HG02852 (cell line): ENCODE measurements around the gene NUDT3.

ENCODE experiments used
- ATAC-seq: cut with Tn5 transposase; IDR thresholded peaks from one replicate; pipeline ENCODE4 v1.9.1; 2021; ENCODE audit warnings: mild to moderate bottlenecking, moderate library complexity; ENCODE audit not compliant: unreplicated experiment

The NUDT3 gene

DNA sequence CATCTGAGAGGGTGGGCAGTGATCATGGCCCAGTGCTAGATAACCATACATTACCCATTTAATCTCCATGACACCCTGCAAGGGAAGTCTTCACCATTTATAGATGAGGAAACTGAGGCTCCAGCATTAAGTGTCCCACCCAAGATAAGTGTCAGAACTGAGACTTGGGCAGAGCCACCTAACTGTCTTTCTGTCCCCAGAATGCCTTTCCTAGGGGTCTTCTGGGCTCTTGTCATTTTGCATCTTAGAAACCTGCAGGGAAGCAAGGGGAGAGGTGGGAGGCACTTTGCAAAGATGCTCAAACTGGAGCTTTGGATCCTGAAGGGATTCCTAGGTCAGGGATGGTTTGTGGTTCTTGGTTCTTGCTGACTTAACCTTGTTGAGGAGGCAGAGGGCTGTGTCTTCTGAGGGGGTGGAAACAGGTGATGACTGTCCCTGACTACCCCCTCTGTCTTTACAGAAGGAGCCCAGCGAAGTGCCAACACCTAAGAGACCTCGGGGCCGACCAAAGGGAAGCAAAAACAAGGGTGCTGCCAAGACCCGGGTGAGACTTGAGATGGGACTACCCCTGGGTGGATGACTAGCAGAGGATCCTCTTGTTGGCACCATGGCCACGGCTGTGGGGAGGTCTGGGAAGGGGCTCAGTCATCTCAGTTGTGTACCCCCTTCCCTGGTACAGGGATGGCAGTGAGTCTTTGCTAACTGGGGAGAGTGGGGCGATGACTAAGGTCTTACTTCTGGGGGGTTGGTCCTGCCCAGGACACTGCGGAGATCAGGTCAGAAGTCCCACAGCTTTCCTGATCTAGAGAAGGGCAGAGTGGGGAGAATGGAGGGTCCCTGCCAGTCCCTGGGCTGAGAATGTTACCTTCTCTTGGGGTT is 150.0 kb downstream of the NUDT3 start:
- no peak for ATAC-seq

- no peak for ATAC-seq
These were observed 150.9 kb downstream of the NUDT3 start for GRCh38 chr6:34241351-34242215.

GRCh38 chr6:34240329-34241248 is 151.9 kb downstream of the NUDT3 start:
- no peak for ATAC-seq

GRCh38 chr6:34239893-34240292 is 152.6 kb downstream of the NUDT3 start:
- no peak for ATAC-seq

DNA sequence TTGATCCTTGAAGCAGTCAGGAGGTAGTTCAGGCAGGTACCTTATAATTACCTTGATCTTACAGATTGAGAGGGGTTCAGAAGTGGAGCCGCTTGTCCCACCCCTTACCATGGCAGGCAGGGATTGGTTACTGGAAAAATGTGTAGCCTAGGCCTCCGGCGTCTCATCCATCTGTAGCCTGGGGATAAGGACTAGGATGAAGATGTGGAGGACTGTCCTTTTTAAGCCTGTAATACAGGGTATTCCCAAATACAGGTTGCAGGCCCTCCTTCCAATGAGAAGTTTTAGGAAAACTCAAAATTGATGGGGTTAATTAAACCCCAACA is 153.0 kb downstream of the NUDT3 start:
- ATAC-seq = no peak

DNA sequence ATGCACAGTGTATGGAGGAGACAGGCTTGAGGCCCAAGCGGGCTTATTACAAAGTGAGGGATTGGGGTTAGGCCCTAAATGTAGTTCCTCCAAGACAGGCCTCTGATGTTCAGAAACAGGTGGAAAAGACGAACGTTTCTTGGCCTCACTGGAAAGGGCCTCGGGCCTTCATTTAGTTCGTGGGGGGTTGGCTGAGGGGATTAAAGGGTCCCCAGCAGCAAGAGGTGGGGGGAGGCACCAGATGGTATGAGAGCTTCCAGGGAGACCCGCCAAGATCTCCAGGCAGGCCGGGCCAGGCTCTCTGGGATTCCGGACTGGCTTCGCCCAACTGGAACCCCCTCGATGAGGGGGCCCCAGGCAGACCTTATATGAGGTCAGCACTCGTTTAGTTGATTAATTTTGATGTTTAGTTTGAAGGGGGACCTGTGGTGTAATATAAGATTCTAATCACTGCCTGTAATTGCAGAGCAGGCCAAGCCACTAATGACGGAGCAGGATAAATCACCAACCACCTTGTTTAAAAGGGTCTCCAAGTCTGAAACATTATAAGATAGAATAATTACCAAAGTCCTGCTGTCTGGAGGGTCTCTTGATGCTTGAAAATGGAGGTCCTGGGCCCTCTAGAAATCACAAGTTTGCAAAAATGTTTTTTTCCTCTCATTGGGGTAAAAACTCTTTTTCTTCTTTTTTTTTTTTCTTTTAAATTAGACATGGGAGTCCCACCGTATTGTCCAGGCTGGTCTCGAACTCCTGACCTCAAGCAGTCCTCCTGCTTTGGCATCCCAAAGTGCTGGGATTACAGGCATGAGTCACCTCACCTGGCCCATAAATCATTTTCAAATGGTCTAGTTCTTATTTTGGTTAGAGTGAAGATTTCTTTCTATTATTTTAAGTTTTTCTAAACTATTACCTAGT is 153.6 kb downstream of the NUDT3 start:
- no peak for ATAC-seq

DNA sequence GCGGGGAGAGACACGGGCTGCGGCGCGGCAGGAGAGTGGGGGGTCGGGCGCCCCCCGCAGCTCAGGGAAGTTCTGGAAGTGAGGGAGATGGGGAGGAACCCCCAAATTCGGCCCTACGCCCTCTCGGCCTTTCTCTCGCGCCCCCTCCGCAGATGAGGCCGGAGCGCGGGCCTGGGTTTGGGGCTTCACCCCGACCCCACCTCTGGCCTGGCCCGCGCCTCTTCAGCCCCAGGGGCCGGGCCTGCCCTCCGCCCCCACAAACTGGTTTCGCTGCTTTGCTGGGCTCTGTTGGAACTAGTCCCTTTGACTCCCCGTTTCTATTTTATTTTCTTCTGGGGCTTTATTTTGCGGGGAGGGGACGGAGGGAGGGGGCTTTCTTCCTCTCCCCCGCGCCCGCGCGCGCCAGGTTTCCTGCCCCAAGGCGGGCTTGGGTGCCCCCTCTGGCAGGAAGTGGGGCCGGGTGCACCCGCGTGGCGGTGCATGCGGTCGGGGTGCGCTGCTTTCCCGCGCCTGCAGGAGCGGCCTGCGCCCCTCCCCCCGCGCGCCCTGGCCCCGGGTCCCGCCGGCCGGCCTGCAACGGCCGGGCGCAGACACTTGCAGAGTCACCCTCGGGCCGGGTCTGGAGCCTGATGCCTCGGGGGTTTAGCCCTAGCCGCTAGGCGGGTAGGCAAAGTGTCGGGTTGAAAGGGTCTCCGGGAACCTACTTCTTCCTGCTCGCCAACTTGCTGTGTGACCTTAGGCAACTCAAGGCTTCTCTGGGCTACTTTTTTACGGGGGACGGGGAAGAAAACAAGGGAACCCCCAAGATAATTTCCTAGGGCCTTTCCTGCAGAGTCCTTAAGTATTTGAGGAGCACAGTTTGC is 154.5 kb downstream of the NUDT3 start:
- peak; percentile 12 for ATAC-seq

- peak; percentile 10 for ATAC-seq
These were observed 155.2 kb downstream of the NUDT3 start for GRCh38 chr6:34237316-34237721.

- ATAC-seq = peak; percentile 59
These were observed 155.8 kb downstream of the NUDT3 start, which contains the start of gene HMGA1 for GRCh38 chr6:34236443-34237315. TSS of gene HMGA1 (plus strand) at chr6:34236873. CDS start at chr6:34240781, 3,908 bp downstream.

GRCh38 chr6:34236131-34236442 is 156.4 kb downstream of the NUDT3 start:
- ATAC-seq = peak; percentile 6

- no peak for ATAC-seq
These were observed 156.9 kb downstream of the NUDT3 start for GRCh38 chr6:34235307-34236130.

DNA sequence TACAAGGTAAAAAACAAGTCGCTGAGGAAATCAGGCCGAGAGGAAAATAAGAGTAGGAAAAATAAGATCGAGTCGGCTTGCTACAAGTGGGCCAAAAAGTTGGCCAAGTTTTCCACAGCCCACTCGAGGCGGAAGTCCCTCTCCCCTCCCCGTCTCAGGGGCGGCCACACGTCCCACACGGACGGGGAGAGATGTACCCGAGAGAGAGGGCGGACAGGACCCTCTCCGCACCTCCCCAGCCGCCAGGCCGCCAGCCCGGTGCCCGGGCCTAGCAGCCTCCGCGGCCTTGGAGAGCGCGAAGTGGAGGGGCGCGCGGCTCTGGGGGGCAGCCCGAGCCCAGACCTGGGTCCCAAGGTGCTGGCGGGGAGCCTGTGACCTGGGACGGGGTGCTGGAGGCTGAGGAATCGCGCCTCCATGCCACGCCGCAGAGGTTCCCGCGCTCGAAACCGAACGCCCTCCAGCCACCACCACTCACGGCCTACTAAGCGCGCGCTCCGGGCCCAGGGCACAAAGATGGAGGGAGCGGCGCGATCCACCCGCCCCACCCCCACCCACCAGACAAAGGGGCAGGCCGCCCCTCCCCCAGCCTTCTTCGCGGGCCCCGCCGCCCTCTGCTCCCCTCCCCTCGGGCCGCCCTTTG is 157.7 kb downstream of the NUDT3 start:
- no peak for ATAC-seq

GRCh38 chr6:34233867-34234266 is 158.6 kb downstream of the NUDT3 start:
- ATAC-seq = no peak

DNA sequence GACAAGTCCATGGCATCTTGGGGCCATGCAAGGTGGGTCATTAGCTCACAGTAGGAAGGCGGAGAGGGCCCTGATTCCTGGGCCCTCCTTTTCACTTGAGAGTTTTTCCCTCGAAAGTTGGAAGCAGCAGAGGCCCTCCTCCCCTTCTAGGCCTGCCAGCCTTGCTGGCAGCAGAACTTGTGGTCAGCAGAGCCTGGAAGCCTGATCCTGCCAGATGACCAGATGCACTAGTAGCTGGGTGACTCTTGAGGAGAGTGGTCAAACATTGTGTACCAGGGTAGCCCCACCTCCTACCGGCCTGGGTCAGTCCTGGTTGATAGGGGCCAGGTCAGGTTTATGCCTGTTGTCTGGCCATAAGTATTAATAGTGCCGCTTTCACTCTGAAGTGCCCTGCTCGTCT is 159.6 kb downstream of the NUDT3 start:
- no peak for ATAC-seq

DNA sequence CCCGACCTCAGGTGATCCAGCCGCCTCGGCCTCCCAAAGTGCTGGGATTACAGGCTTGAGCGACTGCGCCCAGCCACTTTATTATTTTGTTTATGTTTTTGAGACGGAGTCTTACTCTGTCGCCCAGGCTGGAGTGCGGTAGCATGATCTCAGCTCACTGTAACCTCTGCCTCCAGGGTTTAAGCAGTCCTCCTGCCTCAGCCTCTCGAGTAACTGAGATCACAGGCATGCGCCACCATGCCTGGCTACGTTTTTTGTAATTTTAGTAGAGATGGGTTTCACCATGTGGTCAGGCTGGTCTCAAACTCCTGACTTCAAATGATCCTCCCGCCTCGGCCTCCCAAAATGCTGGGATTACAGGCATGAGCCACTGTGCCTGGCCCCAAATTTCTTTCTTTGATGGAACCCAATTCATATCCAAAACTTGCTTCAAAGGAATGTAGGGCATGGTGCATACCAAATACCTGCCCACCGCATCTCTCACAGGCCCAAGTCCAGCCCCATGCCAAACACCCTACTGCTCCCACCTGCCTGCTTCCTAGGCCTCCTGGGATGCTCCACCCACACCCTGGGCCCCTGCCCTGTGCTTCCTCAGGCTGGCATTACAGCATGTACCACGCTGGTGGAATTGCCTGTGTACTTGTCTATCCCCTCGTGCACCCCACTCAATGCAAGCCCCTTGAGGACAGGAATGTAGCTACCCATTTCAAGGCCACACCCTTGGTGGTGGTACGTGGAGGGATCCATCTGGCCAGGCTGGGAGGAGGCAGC is 160.7 kb downstream of the NUDT3 start:
- ATAC-seq = no peak
